Heart right ventricle (tissue), 16 donors: ENCODE data around the gene EMP3. TPM values are rescaled to one million over a fixed set of nuclear protein-coding genes. Genes with fewer than 3 reads are reported as not detected.

ENCODE experiments used
- ATAC-seq, 8 donors: fragments of 200-7000 bp; cut with Tn5 transposase; one replicate each; pipeline ENCODE4 v1.9.1; 2020; ENCODE audit warnings: mild to moderate bottlenecking in 8 of 8, moderate library complexity in 8 of 8, moderate number of reproducible peaks in 1 of 8
- DNase-seq, 2 donors: peaks; one replicate each; pipeline ENCODE4 v3.0.0-alpha.2; 2020
- H3K27ac ChIP-seq, 10 donors: fragments of 200-600 bp; sonication (generic) in 2 of 10; one replicate each; pipeline versions ENCODE4 v1.5.0 to v1.8.0; 2020 to 2022; ENCODE audit warnings: mild to moderate bottlenecking in 3 of 10
- H3K27me3 ChIP-seq, 7 donors: fragments of 200-600 bp; one replicate each; pipeline ENCODE4 v1.8.0; 2021 to 2022; ENCODE audit warnings: mild to moderate bottlenecking in 2 of 7
- H3K36me3 ChIP-seq, 9 donors: fragments of 200-600 bp; sonication (generic) in 1 of 9; one replicate each; pipeline versions ENCODE4 v1.5.0 to v1.8.0; 2020 to 2022; ENCODE audit warnings: mild to moderate bottlenecking in 2 of 9
- H3K4me1 ChIP-seq, 9 donors: fragments of 200-600 bp; sonication (generic) in 1 of 9; one replicate each; pipeline versions ENCODE4 v1.5.0 to v1.8.0; 2020 to 2022; ENCODE audit warnings: mild to moderate bottlenecking in 4 of 9
- H3K4me3 ChIP-seq, 10 donors: fragments of 200-600 bp; sonication (generic) in 2 of 10; one replicate each; pipeline versions ENCODE4 v1.5.0 to v1.8.0; 2020 to 2022; ENCODE audit warnings: mild to moderate bottlenecking in 7 of 10, moderate library complexity in 2 of 10
- H3K9me3 ChIP-seq, 11 donors: fragments of 200-600 bp in 10 of 11; sonication (generic) in 2 of 11; one replicate each; pipeline versions ENCODE4 v1.5.0 to v1.8.0; 2013 to 2022; ENCODE audit warnings: mild to moderate bottlenecking in 2 of 11, control low read depth in 1 of 11, moderate library complexity in 1 of 11
- CTCF ChIP-seq, 9 donors: fragments of 200-600 bp; sonication (generic) in 2 of 9; IDR thresholded peaks; one replicate each; pipeline versions ENCODE4 v1.5.0 to v1.8.0; 2021 to 2022; ENCODE audit warnings: antibody characterized with exemption in 9 of 9, mild to moderate bottlenecking in 5 of 9, moderate library complexity in 1 of 9
- WGBS, 2 donors: extraction: QIAGEN DNeasy Blood & Tissue Kit; methylation state at CpG; one replicate each; pipeline ENCODE4 v1.1.7; 2013; ENCODE audit warnings: inconsistent platforms in 1 of 2; 5-methylcytosine and 5-hydroxymethylcytosine counted together
- intact Hi-C, 10 donors: fragments of 100-400 bp; cut with DNase I; formaldehyde crosslinking; loops; one replicate each; pipeline versions ENCODE4 v1.11.1 to v1.14.2; 2022
- polyA plus RNA-seq, 2 donors: library from polyadenylated mRNA; stranded (reverse); fragments of 200-250 nt; gene quantifications; one replicate each; pipeline ENCODE4 v1.2.3, GENCODE V29; 2013
- total RNA-seq, 10 donors: library from RNA; stranded (reverse); fragmentation: NEBNext Ultra II Directional in 3 of 10; extraction: Animal tissue kit (Norgen Biotek cat#: 25700) in 3 of 10; gene quantifications; one replicate each; pipeline versions ENCODE4 v1.2.1 to v1.2.4, GENCODE V29; 2021 to 2023
- donor health status: Arrhythmogenic right ventricular cardiomyopathy.
- donor health status: ischemic (EF 13 %, LVEDD 7.1; RV severe dilation, severe dysfunction).
- donor health status: healthy with polysubstance abuse.
- donor health status: DM: no; HTN: yes; CAD: no.
- donor health status: DM: no; HTN: no; CAD: no.
- donor health status: ischemic (EF 25% LVEDD 6.9; RV normal size, moderate dysfunction).
- donor health status: ischemic (EF 25% LVEDD 5.7; RV mildly dilated, moderate dysfunction).
- donor health status: healthy.
- donor health status: DM: yes; HTN: yes; CAD: no.
- donor health status: Ischemic cardiomyopathy.
- donor health status: ischemic (EF 35%, LVEDD 5.7; RV mildly dilated, moderate dysfunction).
- donor health status: nonischemic (EF 11% LVEDD 7.7; RV severe dilation, severe dysfunction).
- donor health status: DM: yes; HTN: yes; CAD: no.
- donor health status: PGD.
- donor health status: ischemic (EF 29% LVEDD 5.4; RV normal size, mild dysfunction).
- donor health status: nonischemic (EF 23%, LVEDD 6.1; RV moderate dilation, normal function).

EMP3 gene
- total and polyA plus RNA-seq, 12 donors = 18.8 to 124 (median 38.5) TPM

GRCh38 chr19:48342841-48343540 is 17.6 kb downstream of the EMP3 start:
- intact Hi-C loops = no loop called here
- WGBS, 2 donors = 93 to 94% methylated on average over 23 of the region's 23 CpGs
- ATAC-seq (no peak), DNase-seq (no peak)
- H3K36me3 ChIP-seq = peaks cover 0 to 38% (median 0%) of the 10 kb centered on the region in 9 donors
- H3K27ac ChIP-seq = no peak overlapping the region
- H3K4me1 ChIP-seq = peaks cover 0 to 5% (median 2%) of the 10 kb centered on the region in 9 donors
- no peak for TF ChIP-seq CTCF (IDR thresholded peaks at IDR 0.05)
- no peaks in the 10 kb centered on the region for H3K9me3 ChIP-seq
- no peaks in the 10 kb centered on the region for H3K27me3 ChIP-seq
- no peak overlapping the region for H3K4me3 ChIP-seq

GRCh38 chr19:48344892-48345291 is 19.5 kb downstream of the EMP3 start:
- 98% methylated on average over 6 of the region's 6 CpGs for WGBS, 2 donors
- intact Hi-C loops = no loop called here
- Histone ChIP-seq H3K9me3 (no peaks in the 10 kb centered on the region), H3K4me3 (no peak overlapping the region), H3K4me1 (peaks cover 0 to 11% (median 6%) of the 10 kb centered on the region in 9 donors), H3K36me3 (peaks cover 0 to 38% (median 0%) of the 10 kb centered on the region in 9 donors), H3K27me3 (no peaks in the 10 kb centered on the region), H3K27ac (no peak overlapping the region)
- peak in 2 of 8 donors; percentile 17 to 18 for ATAC-seq
- DNase-seq = no peak
- TF ChIP-seq CTCF (IDR thresholded peaks at IDR 0.05) = no peak

- intact Hi-C loops = no loop called here
- Histone ChIP-seq H3K36me3 (peaks cover 0 to 32% (median 0%) of the 10 kb centered on the region in 9 donors), H3K27me3 (no peaks in the 10 kb centered on the region), H3K27ac (no peak overlapping the region), H3K9me3 (no peaks in the 10 kb centered on the region), H3K4me3 (no peak overlapping the region), H3K4me1 (peaks cover 0 to 11% (median 6%) of the 10 kb centered on the region in 9 donors)
- no peak for TF ChIP-seq CTCF (IDR thresholded peaks at IDR 0.05)
- ATAC-seq (no peak), DNase-seq (no peak)
- WGBS, 2 donors = 86 to 98% methylated on average over 2 of the region's 2 CpGs
Observed at GRCh38 chr19:48346191-48346590, 20.8 kb downstream of the EMP3 start.

- peaks cover 0 to 18% (median 0%) of the 10 kb centered on the region in 9 donors for H3K36me3 ChIP-seq
- 21 to 33% methylated on average over 5 of the region's 5 CpGs for WGBS, 2 donors
- H3K27ac ChIP-seq = peak overlapping the region in 4 of 10 donors; percentile 40 to 58 (median 48)
- TF ChIP-seq CTCF (IDR thresholded peaks at IDR 0.05) = no peak
- intact Hi-C loops = no loop called here
- ATAC-seq = peak in 7 of 8 donors; percentile 25 to 54 (median 40)
- no peaks in the 10 kb centered on the region for H3K27me3 ChIP-seq
- H3K4me3 ChIP-seq = no peak overlapping the region
- peak in 1 of 2 donors; percentile 48 for DNase-seq
- no peaks in the 10 kb centered on the region for H3K9me3 ChIP-seq
- H3K4me1 ChIP-seq = peaks cover 0 to 11% (median 6%) of the 10 kb centered on the region in 9 donors
Observed at GRCh38 chr19:48348045-48348444, 22.7 kb downstream of the EMP3 start.
